GM10847 (cell line): ENCODE data around the gene CPXM1.

Source experiments
- POLR2A ChIP-seq: IDR thresholded peaks from 2 replicates; pipeline ENCODE4 v1.6.1; 2011; ENCODE audit not compliant: insufficient read length; ENCODE audit errors: extremely low read depth

CPXM1 gene

DNA sequence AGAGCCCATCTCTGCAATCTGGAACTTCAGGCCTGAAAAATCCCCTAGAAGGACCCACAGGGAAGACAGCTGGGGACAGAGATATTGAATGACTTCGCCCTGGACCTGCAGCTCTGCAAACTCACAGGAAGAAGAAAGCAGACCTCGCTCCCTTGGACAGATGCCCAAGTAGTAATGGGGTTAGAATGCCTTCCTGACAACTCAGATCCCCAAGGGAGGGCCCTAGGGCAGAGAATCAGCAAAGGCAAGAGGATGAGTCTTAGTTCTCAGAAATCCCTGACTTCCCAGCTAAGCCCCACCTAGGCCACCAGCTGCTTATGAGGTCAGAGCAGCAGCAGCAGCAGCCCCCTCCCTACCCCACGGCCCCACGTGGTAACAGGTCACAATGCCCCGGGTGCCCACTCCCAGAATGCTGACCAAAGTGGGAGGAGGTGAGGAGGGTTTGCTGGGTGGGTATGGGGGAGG, 14.2 kb upstream of the CPXM1 start, which contains the start of gene C20orf141:
Gene C20orf141, plus strand, starts transcription at position 401 of the 465 bp plus-strand sequence. CDS start 198 bp downstream, outside the sequence.
- no peak for TF ChIP-seq POLR2A

DNA sequence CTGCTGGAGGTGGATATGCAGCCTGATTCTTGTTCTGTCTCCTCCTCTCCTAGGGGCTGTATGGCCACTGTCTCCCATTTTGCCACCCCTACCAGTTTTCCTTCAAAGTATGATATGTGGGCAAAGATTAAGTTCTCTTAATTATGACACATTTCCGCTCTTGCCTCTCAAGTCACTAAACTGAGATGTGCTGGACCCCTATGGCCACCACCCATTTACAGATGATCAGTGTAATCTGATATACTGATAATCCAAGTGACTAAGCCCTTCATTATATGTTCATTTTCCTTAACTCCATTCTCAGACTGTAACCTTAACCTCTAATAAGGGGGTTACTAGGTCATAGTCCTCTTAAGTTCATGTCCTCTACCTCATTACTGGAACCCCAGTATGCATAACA, 13.6 kb upstream of the CPXM1 start:
- no peak for TF ChIP-seq POLR2A

- TF ChIP-seq POLR2A: no peak
These were observed 11.8 kb upstream of the CPXM1 start for GRCh38 chr20:2812189-2812588.

DNA sequence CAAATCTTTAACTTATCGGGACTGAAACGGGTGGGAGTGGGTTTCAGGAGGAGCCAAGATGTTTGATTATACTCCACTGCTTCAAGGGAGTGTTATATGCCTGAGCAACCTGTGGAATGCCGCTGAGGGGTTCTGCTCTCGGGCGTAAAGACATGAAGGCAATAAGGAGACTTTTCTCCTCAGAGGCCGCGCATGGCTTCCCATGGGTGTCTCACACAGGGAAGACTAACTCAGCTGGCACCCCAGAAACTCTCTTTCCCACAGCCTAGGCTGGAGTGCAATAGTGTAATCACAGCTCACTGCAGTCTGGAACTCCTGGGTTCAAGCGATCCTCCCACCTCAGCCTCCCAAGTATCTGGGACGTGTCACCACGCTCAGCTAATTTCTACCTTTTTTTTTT, 9.3 kb upstream of the CPXM1 start:
- no peak for TF ChIP-seq POLR2A

- no peak for TF ChIP-seq POLR2A
These were observed 6.6 kb upstream of the CPXM1 start for GRCh38 chr20:2807019-2807418.

DNA sequence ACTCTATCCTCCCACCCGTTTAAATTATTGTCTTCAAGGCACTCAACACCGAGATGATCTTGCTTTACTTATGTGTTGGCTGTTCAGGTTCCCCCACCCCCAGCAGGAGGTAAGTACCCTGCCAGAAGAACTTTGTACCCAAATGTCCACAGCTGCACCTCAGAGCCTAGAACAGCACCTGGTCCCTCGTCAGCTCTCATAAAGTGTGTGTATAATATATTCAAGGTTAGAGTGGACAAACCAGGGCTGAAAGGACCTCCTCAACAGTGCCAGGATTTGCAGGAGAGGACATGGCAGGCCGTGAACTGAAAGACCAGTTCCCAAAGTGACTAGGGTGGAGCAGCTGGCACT, 5.9 kb upstream of the CPXM1 start:
- no peak for TF ChIP-seq POLR2A

- no peak for TF ChIP-seq POLR2A
These were observed 5.4 kb upstream of the CPXM1 start for GRCh38 chr20:2805689-2806350.

- no peak for TF ChIP-seq POLR2A
These were observed 4.6 kb upstream of the CPXM1 start for GRCh38 chr20:2804852-2805688.

GRCh38 chr20:2804041-2804828, 3.8 kb upstream of the CPXM1 start:
- no peak for TF ChIP-seq POLR2A

DNA sequence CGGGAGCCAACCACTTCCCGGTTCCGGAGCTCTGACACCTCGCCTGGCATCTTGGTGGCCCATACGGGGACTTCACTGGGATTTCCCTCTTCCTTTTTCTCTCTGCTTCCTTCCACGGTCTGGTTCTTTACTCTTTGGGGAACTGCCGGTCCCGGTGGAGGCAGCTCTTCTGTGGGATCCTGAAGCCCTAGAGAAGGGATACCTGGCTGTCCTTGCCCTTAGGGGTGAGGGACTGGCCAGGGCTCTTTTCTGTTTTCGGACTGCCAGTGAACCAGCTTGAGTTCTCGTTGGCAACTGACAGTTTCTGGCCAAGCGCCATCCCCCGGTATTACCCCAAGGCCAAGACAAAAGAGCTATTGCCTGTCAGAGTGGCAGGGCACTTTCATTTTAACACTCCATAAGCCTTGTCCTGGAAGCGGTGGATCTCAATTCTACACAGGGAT, 880 bp upstream of the CPXM1 start:
- TF ChIP-seq POLR2A: no peak

DNA sequence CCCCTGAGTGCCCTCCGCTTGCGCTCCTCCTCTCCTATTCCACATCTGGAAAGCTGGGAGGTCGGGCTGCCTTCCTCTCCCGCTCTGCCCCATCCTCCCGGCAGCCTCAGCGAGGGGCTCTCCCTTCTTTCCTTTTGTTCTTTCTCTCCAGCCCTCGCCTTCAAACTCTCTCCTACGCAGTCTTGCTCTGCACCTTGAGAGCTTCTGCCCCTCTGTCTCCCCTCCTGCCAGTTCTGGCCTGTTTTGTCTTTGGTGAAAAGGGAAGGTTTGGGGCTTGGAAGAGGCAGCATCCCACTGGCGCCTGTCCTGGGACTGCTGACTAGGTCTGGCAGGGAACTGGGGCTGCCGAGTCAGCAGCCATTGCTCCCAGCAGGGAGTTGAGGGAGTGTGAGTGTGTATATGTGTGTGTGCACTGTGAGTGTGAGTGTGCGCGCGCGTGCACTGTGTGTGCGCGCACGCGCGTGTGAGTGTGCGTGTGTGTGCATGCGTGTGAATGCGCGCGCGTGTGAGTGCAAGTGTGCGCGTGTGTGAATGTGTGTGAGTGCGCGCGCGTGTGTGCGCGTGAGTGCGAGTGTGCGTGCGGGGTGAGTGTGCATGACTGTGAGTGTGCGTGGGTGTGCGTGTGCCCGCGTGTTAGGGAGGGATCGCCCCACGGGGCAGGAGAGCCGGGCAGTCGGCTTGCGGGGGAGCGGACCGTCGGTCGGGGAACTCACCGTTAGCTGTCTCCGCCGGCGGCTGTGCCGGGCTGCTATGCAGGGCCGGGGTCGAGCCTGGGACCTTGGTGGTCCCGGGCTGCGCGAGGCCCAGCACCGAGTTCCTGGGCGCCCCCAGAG, 523 bp downstream of the CPXM1 start:
- no peak for TF ChIP-seq POLR2A

DNA sequence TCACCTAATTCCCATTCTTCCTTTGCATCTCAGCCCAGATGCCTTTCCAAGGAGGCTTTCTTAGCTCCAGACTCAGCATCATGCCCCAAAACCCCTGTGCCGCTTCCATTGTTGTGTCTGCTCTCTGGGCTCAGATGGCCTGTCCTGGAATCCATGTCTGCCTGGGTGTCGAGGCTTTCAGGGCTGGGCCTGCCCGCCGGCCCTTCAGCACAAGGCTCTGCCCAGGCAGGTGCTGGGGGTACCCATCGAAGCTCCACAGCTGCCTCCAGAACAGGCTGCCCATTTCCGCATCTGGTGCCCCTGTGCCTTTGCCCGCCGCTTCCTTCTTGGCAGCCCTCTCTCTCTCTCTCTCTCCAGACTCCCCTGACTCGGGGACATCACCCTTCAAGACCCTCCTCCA, 1.2 kb downstream of the CPXM1 start:
- no peak for TF ChIP-seq POLR2A

- TF ChIP-seq POLR2A: no peak
These were observed 1.6 kb downstream of the CPXM1 start for GRCh38 chr20:2798814-2799213.

- no peak for TF ChIP-seq POLR2A
These were observed 2.2 kb downstream of the CPXM1 start for GRCh38 chr20:2798095-2798805.
